Osteocyte (in vitro differentiated cells): ENCODE measurements around the gene KLK2. TPM values are rescaled to one million over a fixed set of nuclear protein-coding genes. Genes with fewer than 3 reads are reported as not detected.

Experiments used
- DNase-seq: peaks from one replicate; pipeline ENCODE4 v3.0.0; 2021; ENCODE audit warnings: mixed read lengths; ENCODE audit not compliant: unreplicated experiment; ENCODE audit errors: extremely low spot score
- H3K27ac Mint-ChIP-seq: one replicate; pipeline ENCODE4 v1.8.0; 2021; ENCODE audit warnings: mild to moderate bottlenecking, mixed read lengths; ENCODE audit not compliant: unreplicated experiment
- H3K27me3 Mint-ChIP-seq: one replicate; pipeline ENCODE4 v1.8.0; 2021; ENCODE audit warnings: mixed read lengths; ENCODE audit not compliant: unreplicated experiment
- H3K36me3 Mint-ChIP-seq: one replicate; pipeline ENCODE4 v1.8.0; 2021; ENCODE audit warnings: mixed read lengths; ENCODE audit not compliant: unreplicated experiment
- H3K4me1 Mint-ChIP-seq: one replicate; pipeline ENCODE4 v1.8.0; 2021; ENCODE audit warnings: mixed read lengths; ENCODE audit not compliant: unreplicated experiment
- H3K4me3 Mint-ChIP-seq: one replicate; pipeline ENCODE4 v1.8.0; 2021; ENCODE audit warnings: mild to moderate bottlenecking, moderate library complexity, mixed read lengths; ENCODE audit not compliant: unreplicated experiment
- H3K9me3 Mint-ChIP-seq: one replicate; pipeline ENCODE4 v1.8.0; 2021; ENCODE audit warnings: mixed read lengths; ENCODE audit not compliant: unreplicated experiment
- CTCF ChIP-seq: fragments of 200-600 bp; sonication (generic); IDR thresholded peaks from 2 replicates; pipeline ENCODE4 v1.5.0; 2021; ENCODE audit warnings: antibody characterized with exemption, mild to moderate bottlenecking, moderate library complexity
- total RNA-seq: library from RNA; stranded (reverse); gene quantifications from 2 replicates; pipeline ENCODE4 v1.2.1, GENCODE V29; 2021

The KLK2 gene
- total RNA-seq, 1 donor from 2014 or later, result not detected

GRCh38 chr19:50874211-50874610 is 972 bp downstream of the KLK2 start:
- no peaks in the 10 kb centered on the region for H3K9me3 Mint-ChIP-seq
- TF ChIP-seq CTCF, result no peak
- DNase-seq, result no peak
- no peaks in the 10 kb centered on the region for H3K27me3 Mint-ChIP-seq
- H3K27ac Mint-ChIP-seq, result no peak overlapping the region
- H3K36me3 Mint-ChIP-seq, result no peaks in the 10 kb centered on the region
- H3K4me1 Mint-ChIP-seq, result no peaks in the 10 kb centered on the region
- no peak overlapping the region for H3K4me3 Mint-ChIP-seq

- no peaks in the 10 kb centered on the region for H3K9me3 Mint-ChIP-seq
- H3K27ac Mint-ChIP-seq, result no peak overlapping the region
- H3K4me1 Mint-ChIP-seq, result no peaks in the 10 kb centered on the region
- no peak overlapping the region for H3K4me3 Mint-ChIP-seq
- no peaks in the 10 kb centered on the region for H3K27me3 Mint-ChIP-seq
- TF ChIP-seq CTCF, result no peak
- DNase-seq, result no peak
- no peaks in the 10 kb centered on the region for H3K36me3 Mint-ChIP-seq
These were observed 2.7 kb downstream of the KLK2 start for GRCh38 chr19:50875795-50876422.

GRCh38 chr19:50876456-50876855 is 3.2 kb downstream of the KLK2 start:
- H3K27me3 Mint-ChIP-seq, result no peaks in the 10 kb centered on the region
- H3K4me1 Mint-ChIP-seq, result no peaks in the 10 kb centered on the region
- H3K4me3 Mint-ChIP-seq, result no peak overlapping the region
- H3K36me3 Mint-ChIP-seq, result no peaks in the 10 kb centered on the region
- TF ChIP-seq CTCF, result no peak
- no peaks in the 10 kb centered on the region for H3K9me3 Mint-ChIP-seq
- no peak for DNase-seq
- no peak overlapping the region for H3K27ac Mint-ChIP-seq

GRCh38 chr19:50877338-50877737 is 4.1 kb downstream of the KLK2 start:
- no peaks in the 10 kb centered on the region for H3K9me3 Mint-ChIP-seq
- DNase-seq, result no peak
- H3K27ac Mint-ChIP-seq, result no peak overlapping the region
- no peak for TF ChIP-seq CTCF
- no peaks in the 10 kb centered on the region for H3K27me3 Mint-ChIP-seq
- H3K4me1 Mint-ChIP-seq, result no peaks in the 10 kb centered on the region
- H3K36me3 Mint-ChIP-seq, result no peaks in the 10 kb centered on the region
- H3K4me3 Mint-ChIP-seq, result no peak overlapping the region

GRCh38 chr19:50878851-50879250 is 5.6 kb downstream of the KLK2 start:
- DNase-seq, result no peak
- no peaks in the 10 kb centered on the region for H3K27me3 Mint-ChIP-seq
- TF ChIP-seq CTCF, result no peak
- H3K9me3 Mint-ChIP-seq, result no peaks in the 10 kb centered on the region
- no peaks in the 10 kb centered on the region for H3K4me1 Mint-ChIP-seq
- H3K27ac Mint-ChIP-seq, result no peak overlapping the region
- H3K36me3 Mint-ChIP-seq, result no peaks in the 10 kb centered on the region
- H3K4me3 Mint-ChIP-seq, result no peak overlapping the region
